Measurements from ENCODE around the gene ZNFX1.

DNA sequence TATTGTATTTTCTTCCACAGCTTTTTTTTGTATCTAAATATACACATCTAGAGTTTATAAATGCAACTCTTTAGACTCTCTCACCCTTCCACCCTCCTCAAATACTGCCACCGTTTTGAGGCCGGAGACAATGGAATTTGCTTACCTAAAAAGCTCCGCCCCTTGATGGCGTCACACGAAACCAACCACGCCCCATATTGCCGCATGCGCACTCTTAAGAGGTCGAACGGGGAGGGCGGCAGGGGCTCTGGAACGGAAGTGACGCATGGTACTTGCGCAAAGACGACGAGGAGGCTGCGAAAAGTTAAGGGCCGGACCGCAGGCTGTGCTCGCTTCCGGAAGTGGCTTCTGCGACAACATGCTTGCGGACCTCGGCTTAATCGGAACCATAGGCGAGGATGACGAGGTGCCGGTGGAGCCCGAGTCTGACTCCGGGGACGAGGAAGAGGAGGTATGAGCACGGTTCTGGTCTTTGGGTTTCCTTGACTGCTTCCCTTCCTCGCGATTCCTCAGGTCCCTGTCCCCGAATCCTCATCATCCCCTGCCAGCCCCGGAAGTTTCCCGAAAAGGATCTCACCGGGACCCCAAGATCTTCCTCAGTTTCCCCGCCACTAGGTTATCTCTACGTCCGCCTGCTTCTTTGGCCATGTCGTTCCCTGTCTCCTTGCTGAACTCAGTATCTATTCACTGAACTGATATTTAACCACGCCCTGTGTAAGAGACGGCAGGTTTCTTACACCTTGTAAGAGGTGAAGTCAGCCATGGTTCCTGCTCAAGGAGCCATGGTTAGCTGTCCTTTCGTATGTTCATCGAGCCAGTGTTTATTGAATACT, 58.5 kb downstream of the ZNFX1 start, which contains the start of gene DDX27:
- peak; percentile 75 to 84 for TF ChIP-seq POLR2A (IDR thresholded peaks at IDR 0.05)
- TF ChIP-seq, protein P1, sequence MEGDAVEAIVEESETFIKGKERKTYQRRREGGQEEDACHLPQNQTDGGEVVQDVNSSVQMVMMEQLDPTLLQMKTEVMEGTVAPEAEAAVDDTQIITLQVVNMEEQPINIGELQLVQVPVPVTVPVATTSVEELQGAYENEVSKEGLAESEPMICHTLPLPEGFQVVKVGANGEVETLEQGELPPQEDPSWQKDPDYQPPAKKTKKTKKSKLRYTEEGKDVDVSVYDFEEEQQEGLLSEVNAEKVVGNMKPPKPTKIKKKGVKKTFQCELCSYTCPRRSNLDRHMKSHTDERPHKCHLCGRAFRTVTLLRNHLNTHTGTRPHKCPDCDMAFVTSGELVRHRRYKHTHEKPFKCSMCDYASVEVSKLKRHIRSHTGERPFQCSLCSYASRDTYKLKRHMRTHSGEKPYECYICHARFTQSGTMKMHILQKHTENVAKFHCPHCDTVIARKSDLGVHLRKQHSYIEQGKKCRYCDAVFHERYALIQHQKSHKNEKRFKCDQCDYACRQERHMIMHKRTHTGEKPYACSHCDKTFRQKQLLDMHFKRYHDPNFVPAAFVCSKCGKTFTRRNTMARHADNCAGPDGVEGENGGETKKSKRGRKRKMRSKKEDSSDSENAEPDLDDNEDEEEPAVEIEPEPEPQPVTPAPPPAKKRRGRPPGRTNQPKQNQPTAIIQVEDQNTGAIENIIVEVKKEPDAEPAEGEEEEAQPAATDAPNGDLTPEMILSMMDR (IDR thresholded peaks at IDR 0.05): peak in 1 of 4 experiments; percentile 5
- peak; percentile 95 for TF ChIP-seq POLR2AphosphoS5 (IDR thresholded peaks at IDR 0.05)
- no peak for TF ChIP-seq EP300 (IDR thresholded peaks at IDR 0.05)
